GM12878 (cell line): Measurements from ENCODE around the gene LRRC61. TPM values are rescaled to one million over a fixed set of nuclear protein-coding genes. Genes with fewer than 3 reads are reported as not detected.

Experiments
- ATAC-seq: fragments of 200-7000 bp; cut with Tn5 transposase; 3 replicates; pipeline ENCODE4 v1.9.1; 2020; ENCODE audit warnings: mild to moderate bottlenecking, moderate library complexity
- BruUV-seq: library from RNA; stranded (reverse); fragments of 400-500 nt; replicated peaks from 2 replicates; lab custom pipeline; 2021; lab: Mats Ljungman, UMichigan
- CTCF ChIA-PET: fragments of 300-600 bp; sonication (Branson Sonifier 250); formaldehyde crosslinking; extraction: SDS; loops from one replicate; lab custom pipeline; 2021; ENCODE audit warnings: inconsistent platforms; lab: Yijun Ruan, JAX
- POLR2A ChIA-PET: fragments of 350-600 bp; formaldehyde crosslinking; extraction: SDS; loops from one replicate; lab custom pipeline; 2021; ENCODE audit warnings: inconsistent platforms; lab: Charles Lee
- RAD21 ChIA-PET: fragments of 300-600 bp; sonication (Branson Sonifier 250); formaldehyde crosslinking; loops from one replicate; lab custom pipeline; 2023; ENCODE audit warnings: antibody characterized with exemption; ENCODE audit not compliant: unreplicated experiment; lab: Charles Lee
- SMC1A ChIA-PET: fragments of 300-600 bp; sonication (Branson Sonifier 250); formaldehyde crosslinking; loops from one replicate; lab custom pipeline; 2023; ENCODE audit not compliant: unreplicated experiment, uncharacterized antibody; lab: Charles Lee
- DNase-seq: peaks from one replicate; pipeline ENCODE4 v3.0.0-alpha.2; 2011; ENCODE audit warnings: low read depth, low spot score
- FAIRE-seq: peaks from 3 replicates; lab custom pipeline; 2011; peaks lifted over from hg19 to GRCh38; lab: Jason Lieb, UNC
- H2AFZ ChIP-seq: 2 replicates; pipeline ENCODE4 v1.6.0; 2011; ENCODE audit warnings: low read depth, low read length, control low read depth; ENCODE audit not compliant: control insufficient read depth
- H3K27ac ChIP-seq: 2 replicates; pipeline ENCODE4 v1.5.1; 2011; ENCODE audit warnings: control low read depth; ENCODE audit not compliant: control insufficient read depth, insufficient read depth
- H3K27me3 ChIP-seq, 2 experiments: replicated peaks in 1 of 2; 2 replicates each; pipeline versions ENCODE4 v1.6.0 to v1.6.1; 2011; ENCODE audit warnings: low read length in 1 of 2; ENCODE audit not compliant: control insufficient read depth in 2 of 2, insufficient read depth in 2 of 2
- H3K36me3 ChIP-seq, 2 experiments: 2 replicates each; pipeline ENCODE4 v1.5.1; 2011; ENCODE audit warnings: low read length in 1 of 2; ENCODE audit not compliant: control insufficient read depth in 2 of 2, insufficient read depth in 2 of 2
- H3K4me1 ChIP-seq: 2 replicates; pipeline ENCODE4 v1.6.1; 2011; ENCODE audit warnings: mild to moderate bottlenecking, low read length, moderate library complexity, mixed read lengths; ENCODE audit not compliant: control insufficient read depth, insufficient read depth
- H3K4me2 ChIP-seq: 2 replicates; pipeline ENCODE4 v1.6.0; 2011; ENCODE audit warnings: control low read depth; ENCODE audit not compliant: control insufficient read depth, insufficient read depth
- H3K4me3 ChIP-seq: fragments of 200-600 bp; sonication (generic); 2 replicates; pipeline ENCODE4 v1.5.1; 2016
- H3K79me2 ChIP-seq: 2 replicates; pipeline ENCODE4 v1.6.0; 2011; ENCODE audit warnings: low read length; ENCODE audit not compliant: control insufficient read depth, insufficient read depth
- H3K9ac ChIP-seq: 2 replicates; pipeline ENCODE4 v1.8.0; 2011; ENCODE audit warnings: low read length, control low read depth, mixed read lengths; ENCODE audit not compliant: control insufficient read depth, insufficient read depth
- H3K9me3 ChIP-seq: replicated peaks from 3 replicates; pipeline ENCODE4 v1.5.1; 2011; ENCODE audit warnings: mild to moderate bottlenecking, low read length; ENCODE audit not compliant: control insufficient read depth, insufficient read depth
- H4K20me1 ChIP-seq: 2 replicates; pipeline ENCODE4 v1.6.0; 2011; ENCODE audit not compliant: control insufficient read depth, insufficient read depth
- HDGF ChIP-seq: fragments of 450-650 bp; IDR thresholded peaks from 2 replicates; pipeline ENCODE4 v1.6.1; 2016; ENCODE audit warnings: antibody characterized with exemption
- MYC ChIP-seq: IDR thresholded peaks from 2 replicates; pipeline ENCODE4 v1.6.1; 2011; ENCODE audit warnings: mild to moderate bottlenecking, low read length, moderate library complexity, inconsistent platforms; ENCODE audit not compliant: insufficient read depth, insufficient replicate concordance, insufficient read length, severe bottlenecking
- NBN ChIP-seq: fragments of 450-650 bp; IDR thresholded peaks from 2 replicates; pipeline ENCODE4 v1.6.1; 2016
- POLR2A ChIP-seq: IDR thresholded peaks from 2 replicates; pipeline ENCODE4 v1.6.1; 2011; ENCODE audit warnings: low read depth, mild to moderate bottlenecking, low read length
- RUNX3 ChIP-seq: IDR thresholded peaks from 2 replicates; pipeline ENCODE4 v1.6.1; 2012; ENCODE audit warnings: low read length, inconsistent platforms
- TBL1XR1 ChIP-seq: IDR thresholded peaks from 2 replicates; pipeline ENCODE4 v1.6.1; 2012; ENCODE audit warnings: low read depth, low read length, improper control_type of control experiment
- WGBS: methylation state at CpG from one replicate; pipeline ENCODE4 v1.1.6; 2016; ENCODE audit warnings: low lambda C conversion rate; ENCODE audit not compliant: insufficient replicate concordance, insufficient coverage; ENCODE audit errors: missing lambda C conversion rate; 5-methylcytosine and 5-hydroxymethylcytosine counted together
- in situ Hi-C: fragments of 300-500 bp; cut with MboI; formaldehyde crosslinking; loops from 9 replicates; pipeline ENCODE4 v1.14.3; 2018; ENCODE audit warnings: mixed read lengths
- intact Hi-C: fragments of 100-400 bp; cut with micrococcal nuclease; formaldehyde crosslinking; loops from one replicate; pipeline ENCODE4 v1.14.2; 2022; ENCODE audit not compliant: unreplicated experiment
- polyA plus RNA-seq, 11 experiments: library from polyadenylated mRNA; depleted of rRNA in 4 of 11; unstranded in 6 of 11; stranded (reverse) in 5 of 11; fragments of >200 nt; fragmentation: Nextera tagmentation in 4 of 11; fragmentation: Illumina TruSeq in 1 of 11; extraction: Ambion mirVana in 4 of 11; extraction: Trizol in 1 of 11; gene quantifications; 1 replicate in 1 of 11; 2 replicates in 10 of 11; pipeline versions ENCODE4 v1.2.1 to v1.2.3, GENCODE V29; 2011 to 2016; ENCODE audit warnings: inconsistent platforms in 2 of 11, missing spikeins in 2 of 11, low read depth in 1 of 11
- total RNA-seq, 4 experiments: library from RNA; depleted of rRNA in 3 of 4; stranded (reverse); fragments of >200 nt in 3 of 4; fragmentation: Illumina TruSeq in 1 of 4; extraction: Trizol in 1 of 4; gene quantifications; 2 replicates each; pipeline versions ENCODE4 v1.2.1 to v1.2.3, GENCODE V29; 2013 to 2021
- TF ChIP-seq, protein P1 (sequence below): IDR thresholded peaks from 2 replicates; pipeline ENCODE4 v1.6.1; 2011; ENCODE audit warnings: borderline replicate concordance, low read depth, mild to moderate bottlenecking, moderate library complexity, low read length; ENCODE audit not compliant: insufficient read depth, poor library complexity, severe bottlenecking
- TF ChIP-seq, protein P2 (sequence below): IDR thresholded peaks from 2 replicates; pipeline ENCODE4 v1.6.1; 2012; ENCODE audit warnings: low read depth, low read length, improper control_type of control experiment

Gene LRRC61
- total and polyA plus RNA-seq, 10 of the 15 experiments (the other 5 are each of a cell fraction or from before 2014, with no cell fraction given): 1.4 to 54.2 (median 21.8) TPM

DNA sequence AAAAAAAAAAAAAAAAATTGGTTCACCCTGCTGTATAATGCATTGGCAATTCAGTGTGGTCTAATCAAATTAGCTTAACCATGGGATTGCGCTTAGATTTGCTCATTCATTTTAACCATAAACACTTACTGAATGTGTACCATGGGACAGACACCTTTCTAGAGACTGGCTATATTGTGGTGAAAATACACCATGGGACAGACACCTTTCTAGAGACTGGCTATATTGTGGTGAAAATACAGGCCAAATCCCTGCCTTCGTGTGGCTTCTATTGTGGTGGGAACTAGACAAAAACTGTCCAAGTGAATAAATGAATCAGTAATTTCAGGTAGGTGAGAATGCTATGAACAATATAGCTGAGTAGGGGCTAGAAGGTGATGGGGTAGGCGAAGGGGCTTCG, 35.3 kb downstream of the LRRC61 start:
- no peak overlapping the region for H3K27ac ChIP-seq
- ChIA-PET RAD21 (interaction anchor here (1.0 to 4.7 kb wide), 3 partner anchors 11 to 60 kb away, joined by 6 to 26 read pairs (median 16); a partner anchor contains a TSS), SMC1A (interaction anchor here (0.6 to 6.5 kb wide), 10 partner anchors 7 to 757 kb away, joined by 3 to 48 read pairs (median 7); a partner anchor contains a TSS), CTCF (interaction anchor here (1.0 to 4.9 kb wide), 9 partner anchors 9 to 63 kb away, joined by 3 to 72 read pairs (median 7); a partner anchor contains a TSS), POLR2A (interaction anchor here (1.0 to 1.4 kb wide), 3 partner anchors 11 to 48 kb away, joined by 3 to 6 read pairs (median 5); no protein-coding TSS in a partner anchor)
- ATAC-seq: peak; percentile 14
- H3K4me2 ChIP-seq: no peak overlapping the region
- peak; percentile 35 for FAIRE-seq
- no peaks in the 10 kb centered on the region for H3K79me2 ChIP-seq
- in situ Hi-C loops: no loop called here
- no peak overlapping the region for H3K4me3 ChIP-seq
- peaks cover 21% of the 10 kb centered on the region for H3K4me1 ChIP-seq
- no peak for DNase-seq
- BruUV-seq: no TSS peak
- H2AFZ ChIP-seq: no peak overlapping the region
- peak; percentile 19; the same call in 1 of the 2 replicates for TF ChIP-seq RUNX3
- TF ChIP-seq, protein P1, sequence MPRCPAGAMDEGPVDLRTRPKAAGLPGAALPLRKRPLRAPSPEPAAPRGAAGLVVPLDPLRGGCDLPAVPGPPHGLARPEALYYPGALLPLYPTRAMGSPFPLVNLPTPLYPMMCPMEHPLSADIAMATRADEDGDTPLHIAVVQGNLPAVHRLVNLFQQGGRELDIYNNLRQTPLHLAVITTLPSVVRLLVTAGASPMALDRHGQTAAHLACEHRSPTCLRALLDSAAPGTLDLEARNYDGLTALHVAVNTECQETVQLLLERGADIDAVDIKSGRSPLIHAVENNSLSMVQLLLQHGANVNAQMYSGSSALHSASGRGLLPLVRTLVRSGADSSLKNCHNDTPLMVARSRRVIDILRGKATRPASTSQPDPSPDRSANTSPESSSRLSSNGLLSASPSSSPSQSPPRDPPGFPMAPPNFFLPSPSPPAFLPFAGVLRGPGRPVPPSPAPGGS: no peak
- no peaks in the 10 kb centered on the region for H3K36me3 ChIP-seq
- H3K9ac ChIP-seq: no peak overlapping the region
- H3K27me3 ChIP-seq: no peaks in the 10 kb centered on the region
- WGBS: 81% methylated on average over 4 of the region's 4 CpGs
- H4K20me1 ChIP-seq: no peaks in the 10 kb centered on the region
- intact Hi-C loops: loop anchor here (5.0 kb wide), 1 partner anchor 36 kb away; the partner anchor contains the start of genes ACTR3C and LRRC61
- no peaks in the 10 kb centered on the region for H3K9me3 ChIP-seq

DNA sequence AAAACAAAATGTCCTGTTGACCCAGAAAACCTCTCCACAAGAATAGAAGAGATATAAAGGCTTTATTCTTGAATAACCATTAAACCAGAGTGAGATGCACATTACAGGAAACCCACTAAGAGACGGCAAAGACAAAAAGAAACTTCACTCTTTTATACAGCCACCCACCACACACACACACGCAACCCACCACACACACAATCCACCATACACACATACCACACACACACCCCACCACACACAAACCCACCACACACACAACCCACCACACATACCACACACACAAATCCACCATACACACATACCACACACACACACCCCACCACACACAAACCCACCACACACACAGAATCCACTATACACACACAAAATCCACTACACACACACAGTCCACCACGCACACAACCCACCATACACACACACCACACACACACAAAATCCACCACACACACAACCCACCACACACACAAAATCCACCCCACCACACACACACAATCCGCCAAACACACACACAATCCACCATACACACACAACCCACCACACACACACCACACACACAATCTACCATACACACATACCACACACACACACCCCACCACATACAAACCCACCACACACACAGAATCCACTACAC, 36.0 kb downstream of the LRRC61 start:
- peak; percentile 57 for FAIRE-seq
- no peaks in the 10 kb centered on the region for H3K27me3 ChIP-seq
- no peaks in the 10 kb centered on the region for H3K36me3 ChIP-seq
- H3K79me2 ChIP-seq: no peaks in the 10 kb centered on the region
- ChIA-PET RAD21 (interaction anchor here (1.0 to 4.7 kb wide), 3 partner anchors 11 to 60 kb away, joined by 6 to 26 read pairs (median 16); a partner anchor contains a TSS), CTCF (interaction anchor here (0.6 to 4.9 kb wide), 6 partner anchors 9 to 62 kb away, joined by 3 to 72 read pairs (median 6); partner anchors contain the start of genes ACTR3C and LRRC61), POLR2A (interaction anchor here (1.4 kb wide), 1 partner anchor 10 kb away, joined by 6 read pairs; no protein-coding TSS in a partner anchor), SMC1A (interaction anchor here (0.7 to 6.5 kb wide), 5 partner anchors 11 to 397 kb away, joined by 4 to 48 read pairs (median 12); a partner anchor contains a TSS)
- H3K4me2 ChIP-seq: no peak overlapping the region
- TF ChIP-seq MYC (no peak), HDGF (0 out of 2 replicates have a peak, but pooled peaks have one; percentile 37), RUNX3 (peak; percentile 8; the same call in 1 of the 2 replicates), NBN (0 out of 2 replicates have a peak, but pooled peaks have one; percentile 11), POLR2A (no peak), TBL1XR1 (no peak)
- TF ChIP-seq, protein P2, sequence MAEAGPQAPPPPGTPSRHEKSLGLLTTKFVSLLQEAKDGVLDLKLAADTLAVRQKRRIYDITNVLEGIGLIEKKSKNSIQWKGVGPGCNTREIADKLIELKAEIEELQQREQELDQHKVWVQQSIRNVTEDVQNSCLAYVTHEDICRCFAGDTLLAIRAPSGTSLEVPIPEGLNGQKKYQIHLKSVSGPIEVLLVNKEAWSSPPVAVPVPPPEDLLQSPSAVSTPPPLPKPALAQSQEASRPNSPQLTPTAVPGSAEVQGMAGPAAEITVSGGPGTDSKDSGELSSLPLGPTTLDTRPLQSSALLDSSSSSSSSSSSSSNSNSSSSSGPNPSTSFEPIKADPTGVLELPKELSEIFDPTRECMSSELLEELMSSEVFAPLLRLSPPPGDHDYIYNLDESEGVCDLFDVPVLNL: no peak
- no peak for DNase-seq
- no peak overlapping the region for H3K27ac ChIP-seq
- no TSS peak for BruUV-seq
- in situ Hi-C loops (no loop called here), intact Hi-C loops (loop anchor here (5.0 kb wide), 1 partner anchor 37 kb away; the partner anchor contains the start of genes ACTR3C and LRRC61)
- H3K4me1 ChIP-seq: peaks cover 27% of the 10 kb centered on the region
- no peak overlapping the region for H3K4me3 ChIP-seq
- no peak overlapping the region for H2AFZ ChIP-seq
- ATAC-seq: no peak
- no peaks in the 10 kb centered on the region for H3K9me3 ChIP-seq
- H3K9ac ChIP-seq: no peak overlapping the region
- WGBS: 74% methylated on average over 3 of the region's 4 CpGs
- no peaks in the 10 kb centered on the region for H4K20me1 ChIP-seq
